NCI-H2081 treated with DMSO at 0.1 percent for 48 hours (cell line): ENCODE results near the gene OR52N2.

ENCODE experiments used
- DNase-seq: peaks from one replicate; lab custom pipeline; 2025; lab: John Stamatoyannopoulos, UW

Gene OR52N2

GRCh38 chr11:5808500-5809121, at the start of gene OR52N2:
TSS of gene OR52N2 (plus strand) at chr11:5808924. CDS start at chr11:5820336, 11,412 bp downstream.
- DNase-seq: no peak

GRCh38 chr11:5767056-5767455, 41.7 kb upstream of the OR52N2 start:
- DNase-seq: no peak

- no peak for DNase-seq
These were observed 25.5 kb upstream of the OR52N2 start, which contains the start of gene OR52N5 for GRCh38 chr11:5783255-5783654. TSS of gene OR52N5 (minus strand) at chr11:5783355. CDS start at chr11:5778634, 4,721 bp downstream.

GRCh38 chr11:5791165-5791564, 17.6 kb upstream of the OR52N2 start, which contains the start of gene OR52N1:
TSS of gene OR52N1 (minus strand) at chr11:5791265. CDS start at chr11:5788816, 2,449 bp downstream.
- DNase-seq: no peak

GRCh38 chr11:5796541-5796940, 12.2 kb upstream of the OR52N2 start:
- DNase-seq: no peak

- no peak for DNase-seq
These were observed 4.7 kb upstream of the OR52N2 start for GRCh38 chr11:5803982-5804381.

- no peak for DNase-seq
These were observed 1.1 kb upstream of the OR52N2 start for GRCh38 chr11:5807580-5807979.

- DNase-seq: no peak
These were observed 397 bp downstream of the OR52N2 start for GRCh38 chr11:5809122-5809519.

GRCh38 chr11:5809905-5810795, 1.4 kb downstream of the OR52N2 start:
- no peak for DNase-seq

GRCh38 chr11:5815534-5815933, 6.8 kb downstream of the OR52N2 start:
- DNase-seq: no peak

- no peak for DNase-seq
These were observed 9.6 kb downstream of the OR52N2 start for GRCh38 chr11:5818245-5818886.

GRCh38 chr11:5831196-5831829, 22.6 kb downstream of the OR52N2 start:
- no peak for DNase-seq

- DNase-seq: no peak
These were observed 24.7 kb downstream of the OR52N2 start for GRCh38 chr11:5833446-5833845.

GRCh38 chr11:5837695-5838094, 29.0 kb downstream of the OR52N2 start:
- no peak for DNase-seq

- no peak for DNase-seq
These were observed 33.1 kb downstream of the OR52N2 start, which contains the start of gene OR52E6 for GRCh38 chr11:5841797-5842196. TSS of gene OR52E6 (minus strand) at chr11:5841897. CDS start at chr11:5841897, 0 bp downstream.

GRCh38 chr11:5846701-5847100, 38.0 kb downstream of the OR52N2 start:
- DNase-seq: no peak

GRCh38 chr11:5847711-5848110, 39.0 kb downstream of the OR52N2 start:
- no peak for DNase-seq

GRCh38 chr11:5851002-5851401, 42.3 kb downstream of the OR52N2 start:
- no peak for DNase-seq

- DNase-seq: no peak
These were observed 48.9 kb downstream of the OR52N2 start, which contains the start of gene OR52E8 for GRCh38 chr11:5857590-5857989. TSS of gene OR52E8 (minus strand) at chr11:5857690. CDS start at chr11:5857690, 0 bp downstream.

- no peak for DNase-seq
These were observed 57.1 kb downstream of the OR52N2 start for GRCh38 chr11:5865826-5866225.
